Right atrium auricular region (tissue), 2 donors: ENCODE results near the gene PCNT. TPM values are rescaled to one million over a fixed set of nuclear protein-coding genes. Genes with fewer than 3 reads are reported as not detected.

Experiments used
- DNase-seq: peaks from one replicate; pipeline ENCODE4 v3.0.0-alpha.2; 2019; ENCODE audit warnings: low spot score
- H3K27ac ChIP-seq, 2 donors: fragments of 200-600 bp; sonication (generic); 1 replicate in 1 of 2; 2 replicates in 1 of 2; pipeline ENCODE4 v1.5.1; 2016 to 2019
- H3K27me3 ChIP-seq, 2 donors: fragments of 200-600 bp; sonication (generic); one replicate each; pipeline versions ENCODE4 v1.5.1 to v1.6.0; 2017 to 2019
- H3K36me3 ChIP-seq: fragments of 200-600 bp; sonication (generic); one replicate; pipeline ENCODE4 v1.5.1; 2016
- H3K4me1 ChIP-seq, 2 donors: fragments of 200-600 bp; sonication (generic); one replicate each; pipeline versions ENCODE4 v1.5.1 to v1.6.0; 2017 to 2019
- H3K4me3 ChIP-seq, 2 donors: fragments of 200-600 bp; sonication (generic); 1 replicate in 1 of 2; 2 replicates in 1 of 2; pipeline ENCODE4 v1.5.1; 2017 to 2019; ENCODE audit warnings: mild to moderate bottlenecking in 1 of 2, moderate library complexity in 1 of 2
- H3K9me3 ChIP-seq, 2 donors: fragments of 200-600 bp; sonication (generic); one replicate each; pipeline ENCODE4 v1.5.1; 2019
- total RNA-seq, 2 donors: library from RNA; depleted of rRNA; stranded (reverse); fragments of >200 nt; gene quantifications; one replicate each; pipeline ENCODE4 v1.1.0, GENCODE V29; 2016
- TF ChIP-seq, protein P1 (sequence below), 2 donors: fragments of 200-600 bp; sonication (generic); IDR thresholded peaks; one replicate each; pipeline ENCODE4 v1.5.1; 2019; ENCODE audit warnings: antibody characterized with exemption in 2 of 2

PCNT gene
- total RNA-seq, 2 donors from 2014 or later, result 31.7 to 40.3 TPM

- no peak for DNase-seq
- H3K4me1 ChIP-seq, result peaks cover 0 to 58% of the 10 kb centered on the region in 2 donors
- H3K27ac ChIP-seq, result peak within 1 kb of the TSS; percentile 90 to 96
- TF ChIP-seq, protein P1, sequence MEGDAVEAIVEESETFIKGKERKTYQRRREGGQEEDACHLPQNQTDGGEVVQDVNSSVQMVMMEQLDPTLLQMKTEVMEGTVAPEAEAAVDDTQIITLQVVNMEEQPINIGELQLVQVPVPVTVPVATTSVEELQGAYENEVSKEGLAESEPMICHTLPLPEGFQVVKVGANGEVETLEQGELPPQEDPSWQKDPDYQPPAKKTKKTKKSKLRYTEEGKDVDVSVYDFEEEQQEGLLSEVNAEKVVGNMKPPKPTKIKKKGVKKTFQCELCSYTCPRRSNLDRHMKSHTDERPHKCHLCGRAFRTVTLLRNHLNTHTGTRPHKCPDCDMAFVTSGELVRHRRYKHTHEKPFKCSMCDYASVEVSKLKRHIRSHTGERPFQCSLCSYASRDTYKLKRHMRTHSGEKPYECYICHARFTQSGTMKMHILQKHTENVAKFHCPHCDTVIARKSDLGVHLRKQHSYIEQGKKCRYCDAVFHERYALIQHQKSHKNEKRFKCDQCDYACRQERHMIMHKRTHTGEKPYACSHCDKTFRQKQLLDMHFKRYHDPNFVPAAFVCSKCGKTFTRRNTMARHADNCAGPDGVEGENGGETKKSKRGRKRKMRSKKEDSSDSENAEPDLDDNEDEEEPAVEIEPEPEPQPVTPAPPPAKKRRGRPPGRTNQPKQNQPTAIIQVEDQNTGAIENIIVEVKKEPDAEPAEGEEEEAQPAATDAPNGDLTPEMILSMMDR (IDR thresholded peaks at IDR 0.05), result no peak
- H3K27me3 ChIP-seq, result no peaks in the 10 kb centered on the region
- H3K4me3 ChIP-seq, result peak within 1 kb of the TSS; percentile 69 to 98
- peaks cover 34% of the 10 kb centered on the region for H3K36me3 ChIP-seq
- H3K9me3 ChIP-seq, result no peaks in the 10 kb centered on the region
Observed at GRCh38 chr21:46285206-46285661, 38.7 kb upstream of the PCNT start, which contains the start of gene MCM3AP. Gene MCM3AP (minus strand): TSS chr21:46285611. CDS start chr21:46285286, 325 bp downstream.

GRCh38 chr21:46285761-46286647 is 38.0 kb upstream of the PCNT start, which contains the start of gene YBEY:
Gene YBEY (plus strand): TSS chr21:46286342. CDS start chr21:46286914, 572 bp downstream.
- Histone ChIP-seq H3K36me3 (peaks cover 27% of the 10 kb centered on the region), H3K9me3 (no peaks in the 10 kb centered on the region), H3K4me3 (peak within 1 kb of the TSS; percentile 69 to 98), H3K4me1 (peaks cover 0 to 55% of the 10 kb centered on the region in 2 donors), H3K27me3 (no peaks in the 10 kb centered on the region), H3K27ac (peak within 1 kb of the TSS; percentile 90 to 96)
- DNase-seq, result peak; percentile 81
- TF ChIP-seq, protein P1 (IDR thresholded peaks at IDR 0.05), result peak in 1 of 2 donors; percentile 62

GRCh38 chr21:46286648-46287002 is 37.3 kb upstream of the PCNT start:
- H3K4me3 ChIP-seq, result peak overlapping the region; percentile 69 to 98
- H3K36me3 ChIP-seq, result peaks cover 22% of the 10 kb centered on the region
- DNase-seq, result no peak
- peaks cover 0 to 52% of the 10 kb centered on the region in 2 donors for H3K4me1 ChIP-seq
- no peaks in the 10 kb centered on the region for H3K27me3 ChIP-seq
- H3K27ac ChIP-seq, result peak overlapping the region; percentile 90 to 96
- no peaks in the 10 kb centered on the region for H3K9me3 ChIP-seq
- TF ChIP-seq, protein P1 (IDR thresholded peaks at IDR 0.05), result no peak

GRCh38 chr21:46287541-46287940 is 36.4 kb upstream of the PCNT start:
- TF ChIP-seq, protein P1 (IDR thresholded peaks at IDR 0.05), result no peak
- peaks cover 22% of the 10 kb centered on the region for H3K36me3 ChIP-seq

DNA sequence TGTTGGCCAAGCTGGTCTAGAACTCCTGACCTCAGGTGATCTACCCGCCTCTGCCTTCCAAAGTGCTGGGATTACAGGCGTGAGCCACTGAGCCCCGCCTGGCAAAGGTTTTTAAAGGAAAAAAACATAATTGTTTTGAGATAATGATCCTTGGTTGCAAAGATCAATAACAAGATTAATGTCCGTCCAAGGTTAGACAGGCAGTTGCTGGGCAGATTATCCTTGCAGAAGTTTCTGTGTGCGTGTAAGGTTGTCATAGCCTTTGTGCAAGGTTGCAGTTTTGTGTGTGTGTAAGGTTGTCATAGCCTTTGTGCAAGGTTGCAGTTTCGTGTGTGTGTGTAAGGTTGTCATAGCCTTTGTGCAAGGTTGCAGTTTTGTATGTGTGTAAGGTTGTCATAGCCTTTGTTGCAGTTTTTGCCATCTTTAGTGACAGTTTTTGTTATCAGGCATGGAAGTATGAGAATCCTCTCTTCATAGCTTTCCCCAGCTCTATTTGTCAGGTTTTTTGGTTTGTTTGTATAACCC is 34.2 kb upstream of the PCNT start:
- H3K27me3 ChIP-seq, result no peaks in the 10 kb centered on the region
- H3K4me3 ChIP-seq, result no peak overlapping the region
- no peaks in the 10 kb centered on the region for H3K9me3 ChIP-seq
- H3K4me1 ChIP-seq, result peaks cover 0 to 22% of the 10 kb centered on the region in 2 donors
- no peak overlapping the region for H3K27ac ChIP-seq
- H3K36me3 ChIP-seq, result peaks cover 8% of the 10 kb centered on the region
- TF ChIP-seq, protein P1 (IDR thresholded peaks at IDR 0.05), result no peak
- DNase-seq, result no peak

More at GRCh38 chr21:46287541-46287940, 36.4 kb upstream of the PCNT start:
- Histone ChIP-seq H3K9me3 (no peaks in the 10 kb centered on the region), H3K4me1 (peaks cover 0 to 43% of the 10 kb centered on the region in 2 donors), H3K27me3 (no peaks in the 10 kb centered on the region), H3K4me3 (no peak overlapping the region), H3K27ac (no peak overlapping the region)
- no peak for DNase-seq
